ENCODE results near the gene PMM1.
"Not testable (repeated sequence)": the region's sequence is repeated elsewhere in the genome, so short reads cannot be mapped to it uniquely, and the experiment has no call there.

Gene PMM1

GRCh38 chr22:41596776-41597634 lies 7.4 kb upstream of the PMM1 start:
- DNase-seq (ENCODE audit: low read depth, low spot score), result peak; percentile 74

- no peak for DNase-seq (ENCODE audit: low read depth, low spot score)
Observed at GRCh38 chr22:41595703-41596102, 6.1 kb upstream of the PMM1 start.

- DNase-seq (ENCODE audit: low read depth, low spot score), result not testable (repeated sequence)
Observed at GRCh38 chr22:41593336-41593960, 3.8 kb upstream of the PMM1 start.

GRCh38 chr22:41587347-41587723 lies 2.3 kb downstream of the PMM1 start:
- no peak for DNase-seq (ENCODE audit: low read depth, low spot score)

- no peak for DNase-seq (ENCODE audit: low read depth, low spot score)
Observed at GRCh38 chr22:41585898-41586297, 3.7 kb downstream of the PMM1 start.

- no peak for DNase-seq (ENCODE audit: low read depth, low spot score)
Observed at GRCh38 chr22:41584881-41585280, 4.8 kb downstream of the PMM1 start.

- DNase-seq (ENCODE audit: low read depth, low spot score), result no peak
Observed at GRCh38 chr22:41582694-41583093, 6.9 kb downstream of the PMM1 start.

GRCh38 chr22:41579997-41580355 lies 9.7 kb downstream of the PMM1 start:
- no peak for DNase-seq (ENCODE audit: low read depth, low spot score)

GRCh38 chr22:41579297-41579996 lies 10.2 kb downstream of the PMM1 start:
- no peak for DNase-seq (ENCODE audit: low read depth, low spot score)

GRCh38 chr22:41578818-41579217 lies 10.8 kb downstream of the PMM1 start:
- no peak for DNase-seq (ENCODE audit: low read depth, low spot score)

GRCh38 chr22:41578114-41578513 lies 11.5 kb downstream of the PMM1 start:
- no peak for DNase-seq (ENCODE audit: low read depth, low spot score)

GRCh38 chr22:41576877-41577276 lies 12.8 kb downstream of the PMM1 start:
- DNase-seq (ENCODE audit: low read depth, low spot score), result peak; percentile 73

GRCh38 chr22:41575533-41575932 lies 14.1 kb downstream of the PMM1 start:
- DNase-seq (ENCODE audit: low read depth, low spot score), result no peak

- DNase-seq (ENCODE audit: low read depth, low spot score), result no peak
Observed at GRCh38 chr22:41574847-41575381, 14.7 kb downstream of the PMM1 start.

- no peak for DNase-seq (ENCODE audit: low read depth, low spot score)
Observed at GRCh38 chr22:41573677-41574076, 16.0 kb downstream of the PMM1 start.

- DNase-seq (ENCODE audit: low read depth, low spot score), result not testable (repeated sequence)
Observed at GRCh38 chr22:41572305-41572704, 17.3 kb downstream of the PMM1 start.

GRCh38 chr22:41571786-41572185 lies 17.9 kb downstream of the PMM1 start:
- DNase-seq (ENCODE audit: low read depth, low spot score), result no peak

- no peak for DNase-seq (ENCODE audit: low read depth, low spot score)
Observed at GRCh38 chr22:41570221-41570620, 19.4 kb downstream of the PMM1 start.

GRCh38 chr22:41568811-41569210 lies 20.8 kb downstream of the PMM1 start:
- no peak for DNase-seq (ENCODE audit: low read depth, low spot score)

GRCh38 chr22:41567512-41567768 lies 22.2 kb downstream of the PMM1 start:
- no peak for DNase-seq (ENCODE audit: low read depth, low spot score)

GRCh38 chr22:41565403-41566054 lies 24.1 kb downstream of the PMM1 start:
- DNase-seq (ENCODE audit: low read depth, low spot score), result peak; percentile 88

GRCh38 chr22:41564563-41564962 lies 25.1 kb downstream of the PMM1 start:
- DNase-seq (ENCODE audit: low read depth, low spot score), result no peak

All from astrocyte of the hippocampus (primary cell).